Measurements from ENCODE around the gene LY6G6D. TPM values are rescaled to one million over a fixed set of nuclear protein-coding genes. Genes with fewer than 3 reads are reported as not detected.

LY6G6D gene, protein sequence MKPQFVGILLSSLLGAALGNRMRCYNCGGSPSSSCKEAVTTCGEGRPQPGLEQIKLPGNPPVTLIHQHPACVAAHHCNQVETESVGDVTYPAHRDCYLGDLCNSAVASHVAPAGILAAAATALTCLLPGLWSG
- total RNA-seq (1.3 TPM in 1 of 2 replicates, not detected in the other), polyA plus RNA-seq (1.2 and 3.0 TPM in 2 replicates)

DNA sequence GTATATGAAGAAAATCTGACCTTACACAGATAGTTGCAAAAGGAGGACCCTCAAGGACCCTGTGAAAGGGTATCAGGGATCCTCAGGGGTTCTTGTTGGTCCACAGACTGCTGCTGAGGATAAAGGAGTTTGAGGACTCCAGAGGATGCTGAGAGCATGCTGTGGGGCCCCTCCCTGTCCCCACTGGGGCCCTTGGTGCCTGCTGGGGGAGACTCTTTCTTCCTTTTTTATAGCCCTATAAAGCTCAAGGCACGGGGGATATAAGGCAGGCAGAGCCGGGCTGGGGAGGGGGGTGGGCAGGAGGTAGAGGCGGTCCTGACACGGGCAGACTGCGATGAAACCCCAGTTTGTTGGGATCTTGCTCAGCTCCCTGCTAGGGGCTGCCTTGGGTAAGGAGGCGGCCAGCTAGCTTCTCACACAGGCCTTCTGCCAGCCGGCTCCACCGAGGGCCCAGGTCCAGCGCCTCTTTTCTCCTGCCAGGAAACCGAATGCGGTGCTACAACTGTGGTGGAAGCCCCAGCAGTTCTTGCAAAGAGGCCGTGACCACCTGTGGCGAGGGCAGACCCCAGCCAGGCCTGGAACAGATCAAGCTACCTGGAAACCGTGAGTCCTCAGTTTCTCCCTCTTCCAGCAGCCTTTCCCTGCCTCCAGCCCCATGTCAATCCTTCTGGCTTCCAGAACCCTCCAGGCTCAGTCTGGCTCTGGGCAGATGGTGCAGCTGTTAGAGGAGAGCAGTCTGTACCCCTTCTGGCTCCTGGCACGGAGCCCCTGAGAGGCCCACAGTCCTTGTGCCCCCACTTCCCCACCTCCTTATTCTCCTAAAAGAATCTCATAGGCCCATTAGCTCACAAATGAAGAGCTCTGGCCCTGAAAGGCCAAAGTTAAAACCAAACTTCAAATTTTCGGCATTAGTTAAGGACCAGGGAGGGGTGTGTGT is at the start of gene LY6G6D:
Gene LY6G6D, plus strand, starts transcription at position 327 of the 937 bp plus-strand sequence. Its CDS starts 8 bp downstream, at position 335.
- Histone ChIP-seq H3K4me1 (ENCODE audit: insufficient read depth) (peaks cover 25% of the 10 kb centered on the region), H3K36me3 (replicated peaks; ENCODE audit: insufficient read depth, low read depth) (no peaks in the 10 kb centered on the region), H3K27me3 (no peaks in the 10 kb centered on the region), H3K79me2 (no peaks in the 10 kb centered on the region), H3K9me3 (ENCODE audit: low read depth) (no peaks in the 10 kb centered on the region), H2AFZ (peak within 1 kb of the TSS; percentile 60), H3K4me2 (peak within 1 kb of the TSS; percentile 60), H4K20me1 (ENCODE audit: insufficient read depth, poor library complexity, severe bottlenecking) (no peaks in the 10 kb centered on the region), H3K9me2 (replicated peaks; ENCODE audit: insufficient read depth) (no peaks in the 10 kb centered on the region), H3K27ac (peak within 1 kb of the TSS; percentile 90), H3K4me3 (no peak within 1 kb of the TSS)
- 53% methylated on average over 16 of the region's 16 CpGs for WGBS (ENCODE audit: low lambda C conversion rate, missing lambda C conversion rate)
- no peak for DNase-seq (ENCODE audit: low spot score)
- no peak for TF ChIP-seq EZH2 (IDR thresholded peaks at IDR 0.05; ENCODE audit: borderline replicate concordance)
- no peak for TF ChIP-seq EZH2phosphoT487 (IDR thresholded peaks at IDR 0.05; ENCODE audit: low read depth, severe bottlenecking, unreplicated experiment)
- TF ChIP-seq, protein P1, sequence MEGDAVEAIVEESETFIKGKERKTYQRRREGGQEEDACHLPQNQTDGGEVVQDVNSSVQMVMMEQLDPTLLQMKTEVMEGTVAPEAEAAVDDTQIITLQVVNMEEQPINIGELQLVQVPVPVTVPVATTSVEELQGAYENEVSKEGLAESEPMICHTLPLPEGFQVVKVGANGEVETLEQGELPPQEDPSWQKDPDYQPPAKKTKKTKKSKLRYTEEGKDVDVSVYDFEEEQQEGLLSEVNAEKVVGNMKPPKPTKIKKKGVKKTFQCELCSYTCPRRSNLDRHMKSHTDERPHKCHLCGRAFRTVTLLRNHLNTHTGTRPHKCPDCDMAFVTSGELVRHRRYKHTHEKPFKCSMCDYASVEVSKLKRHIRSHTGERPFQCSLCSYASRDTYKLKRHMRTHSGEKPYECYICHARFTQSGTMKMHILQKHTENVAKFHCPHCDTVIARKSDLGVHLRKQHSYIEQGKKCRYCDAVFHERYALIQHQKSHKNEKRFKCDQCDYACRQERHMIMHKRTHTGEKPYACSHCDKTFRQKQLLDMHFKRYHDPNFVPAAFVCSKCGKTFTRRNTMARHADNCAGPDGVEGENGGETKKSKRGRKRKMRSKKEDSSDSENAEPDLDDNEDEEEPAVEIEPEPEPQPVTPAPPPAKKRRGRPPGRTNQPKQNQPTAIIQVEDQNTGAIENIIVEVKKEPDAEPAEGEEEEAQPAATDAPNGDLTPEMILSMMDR (IDR thresholded peaks at IDR 0.05; ENCODE audit: poor library complexity): no peak

DNA sequence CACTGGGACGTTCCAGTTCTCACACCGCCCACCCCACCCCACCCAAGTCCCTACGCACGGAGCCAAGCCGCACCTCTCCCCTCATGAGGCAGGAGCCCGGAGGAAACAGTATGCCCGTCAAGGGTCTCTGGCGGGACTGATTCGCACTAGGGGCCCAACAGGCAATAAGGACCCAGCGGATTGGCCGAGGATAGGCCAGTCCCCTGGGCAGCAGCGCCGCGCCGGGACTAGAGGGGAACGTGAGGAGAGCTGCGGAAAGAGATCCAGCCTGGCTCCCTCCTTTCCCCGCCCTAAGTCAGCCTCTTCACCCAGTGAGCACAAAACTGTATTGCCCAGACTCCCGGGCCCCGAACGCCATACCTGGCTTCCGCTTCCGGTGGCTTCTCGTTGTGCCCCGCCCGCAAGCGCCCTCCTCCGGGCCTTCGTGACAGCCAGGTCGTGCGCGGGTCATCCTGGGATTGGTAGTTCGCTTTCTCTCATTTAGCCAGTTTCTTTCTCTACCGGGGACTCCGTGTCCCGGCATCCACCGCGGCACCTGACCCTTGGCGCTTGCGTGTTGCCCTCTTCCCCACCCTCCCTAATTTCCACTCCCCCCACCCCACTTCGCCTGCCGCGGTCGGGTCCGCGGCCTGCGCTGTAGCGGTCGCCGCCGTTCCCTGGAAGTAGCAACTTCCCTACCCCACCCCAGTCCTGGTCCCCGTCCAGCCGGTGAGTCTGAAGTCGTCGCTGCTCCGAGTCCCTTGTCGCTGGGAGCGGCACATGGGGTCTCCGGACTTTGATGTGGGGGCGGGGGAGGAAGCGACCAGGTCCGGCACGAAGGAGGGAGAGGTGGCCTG is 49.4 kb upstream of the LY6G6D start, which contains the start of gene CSNK2B:
Gene CSNK2B, plus strand, starts transcription at position 580 of the 836 bp plus-strand sequence. CDS start 752 bp downstream, outside the sequence.
- peak within 1 kb of the TSS; percentile 95 for H3K4me2 ChIP-seq
- peak within 1 kb of the TSS; percentile 45 for H2AFZ ChIP-seq
- H3K9me2 ChIP-seq (replicated peaks; ENCODE audit: insufficient read depth): no peaks in the 10 kb centered on the region
- WGBS (ENCODE audit: low lambda C conversion rate, missing lambda C conversion rate): 1% methylated on average over 50 of the region's 63 CpGs
- no peaks in the 10 kb centered on the region for H4K20me1 ChIP-seq (ENCODE audit: insufficient read depth, poor library complexity, severe bottlenecking)
- H3K27me3 ChIP-seq: no peaks in the 10 kb centered on the region
- H3K4me1 ChIP-seq (ENCODE audit: insufficient read depth): peaks cover 19% of the 10 kb centered on the region
- DNase-seq (ENCODE audit: low spot score): peak; percentile 98
- H3K4me3 ChIP-seq: peak within 1 kb of the TSS; percentile 76
- TF ChIP-seq EZH2phosphoT487 (IDR thresholded peaks at IDR 0.05; ENCODE audit: low read depth, severe bottlenecking, unreplicated experiment) (no peak), EZH2 (IDR thresholded peaks at IDR 0.05; ENCODE audit: borderline replicate concordance) (no peak)
- TF ChIP-seq, protein P1 (IDR thresholded peaks at IDR 0.05; ENCODE audit: poor library complexity): no peak
- H3K79me2 ChIP-seq: peaks cover 63% of the 10 kb centered on the region
- no peaks in the 10 kb centered on the region for H3K36me3 ChIP-seq (replicated peaks; ENCODE audit: insufficient read depth, low read depth)
- H3K27ac ChIP-seq: peak within 1 kb of the TSS; percentile 93
- no peaks in the 10 kb centered on the region for H3K9me3 ChIP-seq (ENCODE audit: low read depth)

DNA sequence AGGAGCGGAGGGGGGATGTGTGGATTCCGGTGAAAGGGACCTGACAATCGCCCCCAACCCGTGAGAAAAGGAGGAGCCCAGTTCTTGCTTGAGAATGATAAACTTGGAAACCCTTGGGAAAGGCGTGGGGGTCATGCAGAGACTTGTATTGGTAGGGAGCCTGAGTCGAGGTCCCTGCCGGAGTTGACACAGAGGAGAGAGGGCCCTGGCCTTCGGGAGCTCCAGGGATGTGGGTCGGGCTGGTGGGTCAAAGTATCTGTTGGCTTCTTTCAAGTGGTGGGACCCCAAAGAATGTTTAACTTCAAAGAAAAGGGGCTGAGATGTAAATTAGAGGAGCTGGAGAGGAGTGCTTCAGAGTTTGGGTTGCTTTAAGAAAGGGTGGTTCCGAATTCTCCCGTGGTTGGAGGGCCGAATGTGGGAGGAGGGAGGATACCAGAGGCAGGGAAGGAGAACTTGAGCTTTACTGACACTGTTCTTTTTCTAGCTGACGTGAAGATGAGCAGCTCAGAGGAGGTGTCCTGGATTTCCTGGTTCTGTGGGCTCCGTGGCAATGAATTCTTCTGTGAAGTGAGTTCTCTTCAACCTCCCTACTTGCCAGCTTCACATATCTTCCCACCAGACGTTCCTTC is 48.7 kb upstream of the LY6G6D start:
- H3K9me2 ChIP-seq (replicated peaks; ENCODE audit: insufficient read depth): no peaks in the 10 kb centered on the region
- no peak for TF ChIP-seq EZH2phosphoT487 (IDR thresholded peaks at IDR 0.05; ENCODE audit: low read depth, severe bottlenecking, unreplicated experiment)
- no peak for TF ChIP-seq EZH2 (IDR thresholded peaks at IDR 0.05; ENCODE audit: borderline replicate concordance)
- TF ChIP-seq, protein P1 (IDR thresholded peaks at IDR 0.05; ENCODE audit: poor library complexity): no peak
- H3K79me2 ChIP-seq: peaks cover 59% of the 10 kb centered on the region
- no peak for DNase-seq (ENCODE audit: low spot score)
- H3K4me1 ChIP-seq (ENCODE audit: insufficient read depth): peaks cover 13% of the 10 kb centered on the region
- peak overlapping the region; percentile 76 for H3K4me3 ChIP-seq
- no peaks in the 10 kb centered on the region for H3K36me3 ChIP-seq (replicated peaks; ENCODE audit: insufficient read depth, low read depth)
- peak overlapping the region; percentile 89 for H3K27ac ChIP-seq
- peak overlapping the region; percentile 95 for H3K4me2 ChIP-seq
- H3K9me3 ChIP-seq (ENCODE audit: low read depth): no peaks in the 10 kb centered on the region
- no peaks in the 10 kb centered on the region for H3K27me3 ChIP-seq
- 12% methylated on average over 13 of the region's 15 CpGs for WGBS (ENCODE audit: low lambda C conversion rate, missing lambda C conversion rate)
- no peaks in the 10 kb centered on the region for H4K20me1 ChIP-seq (ENCODE audit: insufficient read depth, poor library complexity, severe bottlenecking)
- peak overlapping the region; percentile 45 for H2AFZ ChIP-seq
